ENCODE data around the gene CACNA1C. TPM values are rescaled to one million over a fixed set of nuclear protein-coding genes. Genes with fewer than 3 reads are reported as not detected.

The CACNA1C gene
- total RNA-seq, 1 experiment from 2014 or later = 1.1 TPM

- no peaks in the 10 kb centered on the region for H3K27me3 ChIP-seq (ENCODE audit: insufficient read depth, low read length)
- H3K4me1 Mint-ChIP-seq = peaks cover 10 to 18% of the 10 kb centered on the region in 2 experiments; a peak in 3 of 4 replicates
- H3K9me3 ChIP-seq (ENCODE audit: control insufficient read depth, low read depth, low read length) = no peaks in the 10 kb centered on the region
- no peaks in the 10 kb centered on the region for H3K36me3 Mint-ChIP-seq (ENCODE audit: insufficient read depth in 1 of 3, low read depth in 3 of 3)
- no peak overlapping the region for H3T11ph ChIP-seq (ENCODE audit: low read length)
- no CpG with 5 or more reads among the region's 6 CpGs for WGBS (ENCODE audit: extremely low coverage, insufficient read length, low lambda C conversion rate)
- no peak overlapping the region for H2AFZ ChIP-seq (ENCODE audit: low read length)
- H2AK5ac ChIP-seq (ENCODE audit: insufficient read length, low read length) = no peak overlapping the region
- peaks cover 2% of the 10 kb centered on the region for H3K23me2 ChIP-seq (ENCODE audit: insufficient read length, low read depth, low read length, poor library complexity, severe bottlenecking)
- H3K27ac ChIP-seq (ENCODE audit: insufficient read length, low read depth, low read length) = no peak overlapping the region
- no peak overlapping the region for H3K4me3 Mint-ChIP-seq
- H3K18ac ChIP-seq (ENCODE audit: insufficient read length, low read depth, low read length) = no peak overlapping the region
- no peak overlapping the region for H3K4me2 ChIP-seq (ENCODE audit: insufficient read depth, insufficient read length, low read length)
- peaks cover 3% of the 10 kb centered on the region; the same call in 1 of the 2 replicates for H3K4me1 ChIP-seq (ENCODE audit: insufficient read depth, low read length)
- no peak overlapping the region for H4K8ac ChIP-seq (replicated peaks; ENCODE audit: insufficient read length, low read depth, low read length)
- no peak overlapping the region for H3K4ac ChIP-seq (ENCODE audit: low read depth, low read length)
- H4K5ac ChIP-seq (ENCODE audit: insufficient read length, low read depth, low read length) = no peak overlapping the region
- H3K56ac ChIP-seq (ENCODE audit: insufficient read length, low read depth, low read length) = no peak overlapping the region
- H2BK20ac ChIP-seq (ENCODE audit: low read depth, low read length, poor library complexity, severe bottlenecking) = no peak overlapping the region
- no peak for DNase-seq
- TF ChIP-seq CTCF (conservative IDR thresholded peaks at IDR 0.05) = no peak
- H2BK5ac ChIP-seq (ENCODE audit: insufficient read length, low read length) = no peak overlapping the region
- no peaks in the 10 kb centered on the region for H4K20me1 ChIP-seq (ENCODE audit: control insufficient read depth, insufficient read depth, insufficient read length)
- no peak overlapping the region for H2BK120ac ChIP-seq (ENCODE audit: low read depth, low read length, poor library complexity, severe bottlenecking)
- H3K14ac ChIP-seq (ENCODE audit: insufficient read depth, low read length) = no peak overlapping the region
- no peaks in the 10 kb centered on the region for H3K79me1 ChIP-seq (ENCODE audit: insufficient read depth, low read depth, low read length, poor library complexity, severe bottlenecking)
- H2BK15ac ChIP-seq (ENCODE audit: low read depth, low read length) = no peak overlapping the region
- H3K27me3 Mint-ChIP-seq (ENCODE audit: low read depth) = peaks cover 23% of the 10 kb centered on the region
- no peaks in the 10 kb centered on the region for H3K9me3 Mint-ChIP-seq
- H2BK12ac ChIP-seq (ENCODE audit: insufficient read length, low read depth, low read length) = no peak overlapping the region
- no peaks in the 10 kb centered on the region for H3K79me2 ChIP-seq (ENCODE audit: insufficient read depth, low read length)
- H3K9ac ChIP-seq (ENCODE audit: extremely low read depth, insufficient read length, low read length) = no peak overlapping the region
- H3K27ac Mint-ChIP-seq = no peak overlapping the region
- H4K91ac ChIP-seq (ENCODE audit: insufficient read length, low read depth, low read length) = no peak overlapping the region
- no peak overlapping the region for H3K23ac ChIP-seq (ENCODE audit: insufficient read length, low read depth, low read length)
Measured at GRCh38 chr12:2535583-2536204, 482.9 kb downstream of the CACNA1C start.

Data from H9 (cell line).